ENCODE results near the gene MATK.

GRCh38 chr19:3804429-3804828 is 18.2 kb upstream of the MATK start:
- TF ChIP-seq, protein P1, sequence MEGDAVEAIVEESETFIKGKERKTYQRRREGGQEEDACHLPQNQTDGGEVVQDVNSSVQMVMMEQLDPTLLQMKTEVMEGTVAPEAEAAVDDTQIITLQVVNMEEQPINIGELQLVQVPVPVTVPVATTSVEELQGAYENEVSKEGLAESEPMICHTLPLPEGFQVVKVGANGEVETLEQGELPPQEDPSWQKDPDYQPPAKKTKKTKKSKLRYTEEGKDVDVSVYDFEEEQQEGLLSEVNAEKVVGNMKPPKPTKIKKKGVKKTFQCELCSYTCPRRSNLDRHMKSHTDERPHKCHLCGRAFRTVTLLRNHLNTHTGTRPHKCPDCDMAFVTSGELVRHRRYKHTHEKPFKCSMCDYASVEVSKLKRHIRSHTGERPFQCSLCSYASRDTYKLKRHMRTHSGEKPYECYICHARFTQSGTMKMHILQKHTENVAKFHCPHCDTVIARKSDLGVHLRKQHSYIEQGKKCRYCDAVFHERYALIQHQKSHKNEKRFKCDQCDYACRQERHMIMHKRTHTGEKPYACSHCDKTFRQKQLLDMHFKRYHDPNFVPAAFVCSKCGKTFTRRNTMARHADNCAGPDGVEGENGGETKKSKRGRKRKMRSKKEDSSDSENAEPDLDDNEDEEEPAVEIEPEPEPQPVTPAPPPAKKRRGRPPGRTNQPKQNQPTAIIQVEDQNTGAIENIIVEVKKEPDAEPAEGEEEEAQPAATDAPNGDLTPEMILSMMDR (IDR thresholded peaks at IDR 0.05; ENCODE audit: poor library complexity, severe bottlenecking): no peak
- TF ChIP-seq TAF1 (IDR thresholded peaks at IDR 0.05; ENCODE audit: low read depth): no peak
- TF ChIP-seq, protein P2, sequence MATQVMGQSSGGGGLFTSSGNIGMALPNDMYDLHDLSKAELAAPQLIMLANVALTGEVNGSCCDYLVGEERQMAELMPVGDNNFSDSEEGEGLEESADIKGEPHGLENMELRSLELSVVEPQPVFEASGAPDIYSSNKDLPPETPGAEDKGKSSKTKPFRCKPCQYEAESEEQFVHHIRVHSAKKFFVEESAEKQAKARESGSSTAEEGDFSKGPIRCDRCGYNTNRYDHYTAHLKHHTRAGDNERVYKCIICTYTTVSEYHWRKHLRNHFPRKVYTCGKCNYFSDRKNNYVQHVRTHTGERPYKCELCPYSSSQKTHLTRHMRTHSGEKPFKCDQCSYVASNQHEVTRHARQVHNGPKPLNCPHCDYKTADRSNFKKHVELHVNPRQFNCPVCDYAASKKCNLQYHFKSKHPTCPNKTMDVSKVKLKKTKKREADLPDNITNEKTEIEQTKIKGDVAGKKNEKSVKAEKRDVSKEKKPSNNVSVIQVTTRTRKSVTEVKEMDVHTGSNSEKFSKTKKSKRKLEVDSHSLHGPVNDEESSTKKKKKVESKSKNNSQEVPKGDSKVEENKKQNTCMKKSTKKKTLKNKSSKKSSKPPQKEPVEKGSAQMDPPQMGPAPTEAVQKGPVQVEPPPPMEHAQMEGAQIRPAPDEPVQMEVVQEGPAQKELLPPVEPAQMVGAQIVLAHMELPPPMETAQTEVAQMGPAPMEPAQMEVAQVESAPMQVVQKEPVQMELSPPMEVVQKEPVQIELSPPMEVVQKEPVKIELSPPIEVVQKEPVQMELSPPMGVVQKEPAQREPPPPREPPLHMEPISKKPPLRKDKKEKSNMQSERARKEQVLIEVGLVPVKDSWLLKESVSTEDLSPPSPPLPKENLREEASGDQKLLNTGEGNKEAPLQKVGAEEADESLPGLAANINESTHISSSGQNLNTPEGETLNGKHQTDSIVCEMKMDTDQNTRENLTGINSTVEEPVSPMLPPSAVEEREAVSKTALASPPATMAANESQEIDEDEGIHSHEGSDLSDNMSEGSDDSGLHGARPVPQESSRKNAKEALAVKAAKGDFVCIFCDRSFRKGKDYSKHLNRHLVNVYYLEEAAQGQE (IDR thresholded peaks at IDR 0.05; ENCODE audit: borderline replicate concordance): no peak
- TF ChIP-seq SMC3 (conservative IDR thresholded peaks at IDR 0.05; ENCODE audit: poor library complexity): no peak
- no peak for TF ChIP-seq EZH2 (IDR thresholded peaks at IDR 0.05; ENCODE audit: borderline replicate concordance, insufficient read depth, low read length, poor library complexity, severe bottlenecking)

Data from neural cell (in vitro differentiated cells).